Measurements from ENCODE around the gene RPUSD1. TPM values are rescaled to one million over a fixed set of nuclear protein-coding genes. Genes with fewer than 3 reads are reported as not detected.

RPUSD1 gene
- total RNA-seq, 1 experiment from 2014 or later = 53.3 TPM

DNA sequence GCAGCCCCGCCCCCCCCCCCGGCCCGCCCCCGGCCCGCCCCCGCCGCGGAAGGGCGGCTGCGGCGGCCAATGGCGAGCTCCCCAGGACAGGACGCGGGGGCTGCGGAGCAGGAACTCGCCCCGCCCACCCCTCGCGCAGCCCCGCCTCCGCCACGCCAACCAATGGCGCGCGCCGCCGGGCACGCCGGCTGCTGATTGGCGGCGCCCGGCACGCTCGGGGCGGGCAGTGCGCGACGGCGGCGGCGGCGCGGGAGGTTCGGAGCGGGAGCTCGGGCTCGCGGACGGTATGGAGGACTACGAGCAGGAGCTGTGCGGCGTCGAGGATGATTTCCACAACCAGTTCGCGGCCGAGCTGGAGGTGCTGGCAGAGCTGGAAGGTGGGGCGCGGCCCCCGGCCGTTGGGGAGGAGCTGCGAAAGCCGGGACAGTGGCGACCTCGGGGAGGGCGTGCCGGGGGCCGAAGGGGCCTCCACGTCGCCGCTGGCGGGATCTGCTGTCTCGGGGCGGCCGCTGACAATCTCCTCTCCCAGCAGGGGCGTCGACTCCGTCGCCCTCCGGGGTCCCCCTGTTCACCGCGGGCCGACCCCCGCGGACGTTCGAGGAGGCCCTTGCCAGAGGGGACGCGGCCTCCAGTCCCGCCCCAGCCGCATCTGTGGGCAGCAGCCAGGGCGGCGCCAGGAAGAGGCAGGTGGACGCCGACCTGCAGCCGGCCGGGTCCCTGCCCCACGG, 382 bp upstream of the RPUSD1 start, which contains the start of gene CHTF18:
CHTF18 (plus strand) TSS at position 222 of the 728 bp plus-strand sequence; CDS start at position 287, 65 bp downstream.
- peaks cover 28% of the 10 kb centered on the region for H3K79me2 ChIP-seq (ENCODE audit: low read depth)
- H2AFZ ChIP-seq = peak within 1 kb of the TSS; percentile 90
- peaks cover 10% of the 10 kb centered on the region; the same call in 1 of the 2 replicates for H3F3A ChIP-seq (ENCODE audit: insufficient read depth, low read depth)
- H3K4me2 ChIP-seq = peak within 1 kb of the TSS; percentile 92
- H3K36me3 ChIP-seq (ENCODE audit: low read depth) = no peaks in the 10 kb centered on the region; the same call in 1 of the 2 replicates
- ChIA-PET CTCF (interaction anchor here (0.6 to 1.8 kb wide), 7 partner anchors 27 to 715 kb away, joined by 3 to 10 read pairs (median 4); partner anchors contain the start of gene PGAP6), POLR2A (ENCODE audit: unreplicated experiment) (interaction anchor here (0.6 to 1.3 kb wide), 11 partner anchors 15 to 889 kb away, joined by 3 to 41 read pairs (median 4); partner anchors contain the start of genes ANTKMT, CCDC78, HAGHL and METRN)
- no TSS peak for BruUV-seq (replicated peaks)
- H3K9me3 ChIP-seq (ENCODE audit: insufficient read depth, low read depth) = no peaks in the 10 kb centered on the region
- peaks cover 13% of the 10 kb centered on the region; the same call in 1 of the 2 replicates for H4K20me1 ChIP-seq (ENCODE audit: insufficient read depth)
- no peak within 1 kb of the TSS for H3K27ac ChIP-seq
- TF ChIP-seq EZH2 (IDR thresholded peaks at IDR 0.05; ENCODE audit: low read depth) = no peak
- TF ChIP-seq, protein P1, sequence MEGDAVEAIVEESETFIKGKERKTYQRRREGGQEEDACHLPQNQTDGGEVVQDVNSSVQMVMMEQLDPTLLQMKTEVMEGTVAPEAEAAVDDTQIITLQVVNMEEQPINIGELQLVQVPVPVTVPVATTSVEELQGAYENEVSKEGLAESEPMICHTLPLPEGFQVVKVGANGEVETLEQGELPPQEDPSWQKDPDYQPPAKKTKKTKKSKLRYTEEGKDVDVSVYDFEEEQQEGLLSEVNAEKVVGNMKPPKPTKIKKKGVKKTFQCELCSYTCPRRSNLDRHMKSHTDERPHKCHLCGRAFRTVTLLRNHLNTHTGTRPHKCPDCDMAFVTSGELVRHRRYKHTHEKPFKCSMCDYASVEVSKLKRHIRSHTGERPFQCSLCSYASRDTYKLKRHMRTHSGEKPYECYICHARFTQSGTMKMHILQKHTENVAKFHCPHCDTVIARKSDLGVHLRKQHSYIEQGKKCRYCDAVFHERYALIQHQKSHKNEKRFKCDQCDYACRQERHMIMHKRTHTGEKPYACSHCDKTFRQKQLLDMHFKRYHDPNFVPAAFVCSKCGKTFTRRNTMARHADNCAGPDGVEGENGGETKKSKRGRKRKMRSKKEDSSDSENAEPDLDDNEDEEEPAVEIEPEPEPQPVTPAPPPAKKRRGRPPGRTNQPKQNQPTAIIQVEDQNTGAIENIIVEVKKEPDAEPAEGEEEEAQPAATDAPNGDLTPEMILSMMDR (conservative IDR thresholded peaks at IDR 0.05) = no peak
- no peaks in the 10 kb centered on the region for H3K9me2 ChIP-seq (ENCODE audit: insufficient read depth)
- intact Hi-C loops (cut with micrococcal nuclease; ENCODE audit: unreplicated experiment) = no loop called here
- H3K27me3 ChIP-seq (ENCODE audit: insufficient read depth, low read depth) = no peaks in the 10 kb centered on the region
- peak; percentile 74 to 97 for DNase-seq
- peaks cover 16% of the 10 kb centered on the region for H3K4me1 ChIP-seq (replicated peaks; ENCODE audit: insufficient read depth)
- peak within 1 kb of the TSS; percentile 96 for H3K4me3 ChIP-seq

DNA sequence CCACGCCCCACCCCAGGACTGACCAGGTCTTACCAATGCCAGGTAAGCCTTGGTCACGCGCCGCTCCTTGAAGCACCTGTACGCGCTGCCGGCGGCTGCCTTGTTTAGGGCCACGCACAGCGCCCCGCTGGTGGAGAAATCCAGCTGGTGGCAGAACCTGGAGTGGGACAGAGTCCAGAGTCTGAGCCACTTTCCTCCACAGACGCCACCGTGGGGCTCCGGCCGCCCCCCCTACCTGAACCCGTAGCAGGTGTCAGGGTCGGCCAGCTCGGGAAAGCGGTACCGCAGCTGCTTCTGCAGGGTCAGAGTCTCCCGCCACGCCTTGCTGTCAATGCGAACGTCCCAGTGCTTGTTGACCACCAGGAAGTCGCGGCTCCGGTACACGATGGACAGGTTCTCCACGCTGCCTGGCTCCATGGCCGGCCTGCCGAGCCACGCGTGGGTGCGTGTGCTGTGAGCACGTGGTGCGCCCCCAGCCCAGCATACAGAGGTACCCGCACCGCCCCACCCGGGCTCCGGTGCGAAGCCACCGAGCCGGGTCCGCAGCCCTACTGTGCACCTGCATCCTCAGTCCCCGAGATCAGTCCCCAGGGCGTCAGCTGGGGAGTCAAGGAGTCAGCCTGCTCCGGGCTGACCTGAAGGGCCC, 737 bp downstream of the RPUSD1 start:
- Histone ChIP-seq H3K9me3 (ENCODE audit: insufficient read depth, low read depth) (no peaks in the 10 kb centered on the region), H3K4me3 (peak overlapping the region; percentile 96), H3F3A (ENCODE audit: insufficient read depth, low read depth) (peaks cover 10% of the 10 kb centered on the region; the same call in 1 of the 2 replicates), H3K4me2 (peak overlapping the region; percentile 92), H3K36me3 (ENCODE audit: low read depth) (no peaks in the 10 kb centered on the region; the same call in 1 of the 2 replicates), H2AFZ (peak overlapping the region; percentile 79; the same call in 1 of the 2 replicates), H3K79me2 (ENCODE audit: low read depth) (peaks cover 28% of the 10 kb centered on the region), H4K20me1 (ENCODE audit: insufficient read depth) (peaks cover 13% of the 10 kb centered on the region; the same call in 1 of the 2 replicates), H3K27me3 (ENCODE audit: insufficient read depth, low read depth) (peaks cover 7% of the 10 kb centered on the region; the same call in 1 of the 2 replicates), H3K27ac (no peak overlapping the region), H3K9me2 (ENCODE audit: insufficient read depth) (no peaks in the 10 kb centered on the region), H3K4me1 (replicated peaks; ENCODE audit: insufficient read depth) (peaks cover 16% of the 10 kb centered on the region)
- POLR2A ChIA-PET (ENCODE audit: unreplicated experiment) = interaction anchor here (1.3 kb wide), 1 partner anchor 27 kb away, joined by 41 read pairs; the partner anchor contains the start of gene MSLN
- CTCF ChIA-PET = interaction anchor here (1.8 kb wide), 1 partner anchor 75 kb away, joined by 4 read pairs; no protein-coding TSS in a partner anchor
- intact Hi-C loops (cut with micrococcal nuclease; ENCODE audit: unreplicated experiment) = no loop called here
- no peak for TF ChIP-seq EZH2 (IDR thresholded peaks at IDR 0.05; ENCODE audit: low read depth)
- TF ChIP-seq, protein P1 (conservative IDR thresholded peaks at IDR 0.05) = no peak
- DNase-seq = no peak
- no TSS peak for BruUV-seq (replicated peaks)

All from PC-9 (cell line).